Kidney (tissue), 14 donors: ENCODE data around the gene NF1. TPM values are rescaled to one million over a fixed set of nuclear protein-coding genes. Genes with fewer than 3 reads are reported as not detected.
A peak's percentile ranks its signal among the peaks of the same experiment; 100 is the strongest.

Source experiments
- DNase-seq, 5 donors: peaks; one replicate each; pipeline ENCODE4 v3.0.0-alpha.2; 2013 to 2020
- FAIRE-seq: peaks from 2 replicates; lab custom pipeline; 2012; peaks lifted over from hg19 to GRCh38; lab: Jason Lieb, UNC
- H3K27ac ChIP-seq, 2 donors: one replicate each; pipeline ENCODE4 v1.7.0; 2013; ENCODE audit warnings: low read depth in 2 of 2, low read length in 2 of 2, inconsistent platforms in 1 of 2
- H3K27me3 ChIP-seq: one replicate; pipeline ENCODE4 v1.7.1; 2013; ENCODE audit warnings: low read length, inconsistent platforms; ENCODE audit not compliant: control insufficient read depth, insufficient read depth
- H3K36me3 ChIP-seq, 3 donors: one replicate each; pipeline versions ENCODE4 v1.7.0 to v1.7.1; 2013; ENCODE audit warnings: low read length in 3 of 3, control low read depth in 1 of 3, inconsistent platforms in 1 of 3; ENCODE audit not compliant: insufficient read depth in 3 of 3, control insufficient read depth in 2 of 3
- H3K4me1 ChIP-seq, 3 donors: one replicate each; pipeline versions ENCODE4 v1.7.0 to v1.7.1; 2013; ENCODE audit warnings: low read length in 3 of 3, inconsistent platforms in 1 of 3, low read depth in 1 of 3; ENCODE audit not compliant: control insufficient read depth in 2 of 3, insufficient read depth in 2 of 3
- H3K4me3 ChIP-seq, 3 donors: one replicate each; pipeline versions ENCODE4 v1.7.0 to v1.8.1; 2013; ENCODE audit warnings: low read length in 3 of 3, control low read depth in 1 of 3, inconsistent platforms in 1 of 3
- H3K9ac ChIP-seq, 3 donors: one replicate each; pipeline versions ENCODE4 v1.7.0 to v1.7.1; 2013; ENCODE audit warnings: low read length in 3 of 3, control low read depth in 1 of 3, inconsistent platforms in 1 of 3
- H3K9me3 ChIP-seq, 3 donors: one replicate each; pipeline versions ENCODE4 v1.7.0 to v1.7.1; 2013; ENCODE audit warnings: low read length in 3 of 3, control low read depth in 1 of 3, inconsistent platforms in 1 of 3; ENCODE audit not compliant: control insufficient read depth in 2 of 3, insufficient read depth in 1 of 3
- intact Hi-C: fragments of 100-400 bp; cut with DNase I; formaldehyde crosslinking; loops from one replicate; pipeline ENCODE4 v1.11.1; 2022
- polyA plus RNA-seq: library from polyadenylated mRNA; stranded (reverse); fragments of 350-450 nt; fragmentation: Illumina TruSeq; extraction: RNeasy Lipid Tissue Mini Kit (QIAGEN cat#74804); gene quantifications from one replicate; pipeline ENCODE4 v1.2.3, GENCODE V29; 2014; ENCODE audit warnings: low read depth, low replicate concordance; ENCODE audit not compliant: insufficient read depth
- total RNA-seq: library from RNA; stranded (reverse); fragmentation: NEBNext Ultra II Directional; extraction: Animal tissue kit (Norgen Biotek cat#: 25700); gene quantifications from one replicate; pipeline ENCODE4 v1.2.1, GENCODE V29; 2021
- TF ChIP-seq, protein P1 (sequence below): IDR thresholded peaks from 3 replicates; pipeline ENCODE4 v1.5.1; 2012; ENCODE audit warnings: mild to moderate bottlenecking, moderate library complexity, borderline replicate concordance; ENCODE audit not compliant: insufficient read depth; ENCODE audit errors: extremely low read depth
- donor health status: control.
- donor health status: control.
- donor health status: control.
- donor health status: control.
- donor health status: control.
- donor health status: DM: yes; HTN: yes; CAD: no.
- donor health status: Normal renal cell carcinoma (clear cell type).

NF1 gene
- total and polyA plus RNA-seq, 2 donors from 2014 or later = 7.8 to 61.3 TPM

DNA sequence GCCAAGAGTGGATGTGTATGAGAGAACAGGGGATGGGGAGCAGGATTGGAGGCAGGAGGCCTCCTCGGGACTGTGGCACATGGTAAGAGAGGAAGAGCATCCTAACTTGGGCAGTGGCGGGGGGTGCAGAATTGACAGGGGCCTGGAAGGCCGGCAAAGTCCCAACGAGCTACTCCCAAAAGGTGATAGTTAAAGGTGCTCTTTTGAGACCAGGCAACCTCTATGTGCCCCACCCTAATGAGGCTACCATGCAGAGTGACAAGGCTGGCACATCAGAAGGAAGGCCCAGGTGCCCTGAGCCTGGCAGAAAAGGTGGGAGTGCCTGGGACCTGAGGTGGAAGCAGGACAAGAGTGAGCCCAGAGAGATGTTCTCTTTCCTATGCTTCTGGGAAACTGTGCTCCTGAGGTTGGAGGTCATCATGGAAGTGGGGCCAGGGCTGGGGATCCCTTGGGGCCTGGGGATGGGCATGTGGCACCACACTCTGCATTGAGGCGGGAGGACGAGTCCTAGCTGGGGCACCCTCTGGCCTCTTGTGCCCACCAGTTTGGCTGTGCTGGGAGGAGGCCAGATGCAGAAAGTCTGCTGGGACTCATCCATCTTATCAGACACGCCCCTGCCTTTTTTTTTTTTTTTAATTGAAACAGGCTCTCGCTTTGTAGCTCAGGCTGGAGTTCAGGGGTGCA is 302.6 kb downstream of the NF1 start:
- TF ChIP-seq, protein P1, sequence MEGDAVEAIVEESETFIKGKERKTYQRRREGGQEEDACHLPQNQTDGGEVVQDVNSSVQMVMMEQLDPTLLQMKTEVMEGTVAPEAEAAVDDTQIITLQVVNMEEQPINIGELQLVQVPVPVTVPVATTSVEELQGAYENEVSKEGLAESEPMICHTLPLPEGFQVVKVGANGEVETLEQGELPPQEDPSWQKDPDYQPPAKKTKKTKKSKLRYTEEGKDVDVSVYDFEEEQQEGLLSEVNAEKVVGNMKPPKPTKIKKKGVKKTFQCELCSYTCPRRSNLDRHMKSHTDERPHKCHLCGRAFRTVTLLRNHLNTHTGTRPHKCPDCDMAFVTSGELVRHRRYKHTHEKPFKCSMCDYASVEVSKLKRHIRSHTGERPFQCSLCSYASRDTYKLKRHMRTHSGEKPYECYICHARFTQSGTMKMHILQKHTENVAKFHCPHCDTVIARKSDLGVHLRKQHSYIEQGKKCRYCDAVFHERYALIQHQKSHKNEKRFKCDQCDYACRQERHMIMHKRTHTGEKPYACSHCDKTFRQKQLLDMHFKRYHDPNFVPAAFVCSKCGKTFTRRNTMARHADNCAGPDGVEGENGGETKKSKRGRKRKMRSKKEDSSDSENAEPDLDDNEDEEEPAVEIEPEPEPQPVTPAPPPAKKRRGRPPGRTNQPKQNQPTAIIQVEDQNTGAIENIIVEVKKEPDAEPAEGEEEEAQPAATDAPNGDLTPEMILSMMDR = no peak
- Histone ChIP-seq H3K4me3 (no peak overlapping the region), H3K9ac (no peak overlapping the region), H3K27me3 (peaks cover 3% of the 10 kb centered on the region), H3K4me1 (peaks cover 0 to 1% (median 0%) of the 10 kb centered on the region in 3 donors), H3K9me3 (no peaks in the 10 kb centered on the region), H3K27ac (no peak overlapping the region), H3K36me3 (no peaks in the 10 kb centered on the region)
- intact Hi-C loops = no loop called here
- FAIRE-seq (no peak), DNase-seq (no peak)

DNA sequence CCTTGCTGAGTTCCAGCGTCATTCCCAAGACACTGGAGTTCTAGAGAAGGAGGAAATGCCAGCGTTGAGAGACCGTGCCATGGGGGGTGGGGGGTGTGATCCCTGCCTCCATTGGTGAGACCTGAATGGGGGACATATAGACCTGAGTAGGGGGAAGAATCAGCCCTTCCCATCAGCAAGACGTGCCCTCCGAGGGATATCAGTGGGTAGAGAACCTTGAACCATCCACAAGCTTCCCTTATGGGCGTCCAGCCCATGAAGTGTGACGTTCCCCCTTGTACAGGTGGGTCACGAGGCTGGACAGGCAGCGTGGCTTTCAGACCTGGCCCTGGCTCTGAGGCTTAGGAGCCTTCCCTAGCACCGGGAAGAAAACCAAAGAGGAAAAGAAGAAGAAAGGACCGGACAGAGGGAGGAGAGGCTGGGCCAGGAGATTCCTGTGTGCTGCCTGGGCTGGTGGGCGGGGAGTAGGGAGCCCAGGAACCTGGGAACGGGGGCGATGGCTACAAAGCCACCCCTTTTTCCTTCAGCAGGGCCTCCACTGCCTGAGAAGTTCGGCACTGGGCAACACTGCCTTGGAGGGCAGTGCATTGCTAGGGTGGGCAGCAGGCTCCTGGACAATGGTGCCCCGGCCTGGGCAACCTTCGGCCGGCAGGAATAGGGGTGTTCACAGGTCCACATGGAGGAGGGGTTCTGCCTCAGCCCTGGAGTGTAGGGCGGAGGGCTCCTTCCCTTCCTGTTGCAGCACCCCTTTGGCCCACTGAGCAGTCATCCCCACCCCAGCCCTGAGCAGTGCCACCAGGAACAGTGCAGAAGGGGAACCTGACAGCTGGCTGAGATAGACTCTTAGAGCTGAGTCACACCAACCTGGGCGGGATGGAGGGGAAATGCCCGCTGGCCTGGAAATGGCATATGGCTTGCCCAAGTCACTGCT is 303.9 kb downstream of the NF1 start:
- Histone ChIP-seq H3K9ac (no peak overlapping the region), H3K36me3 (no peaks in the 10 kb centered on the region), H3K27ac (no peak overlapping the region), H3K27me3 (no peaks in the 10 kb centered on the region), H3K4me3 (no peak overlapping the region), H3K9me3 (no peaks in the 10 kb centered on the region), H3K4me1 (no peaks in the 10 kb centered on the region)
- DNase-seq (no peak), FAIRE-seq (no peak)
- TF ChIP-seq, protein P1 = no peak
- intact Hi-C loops = no loop called here

DNA sequence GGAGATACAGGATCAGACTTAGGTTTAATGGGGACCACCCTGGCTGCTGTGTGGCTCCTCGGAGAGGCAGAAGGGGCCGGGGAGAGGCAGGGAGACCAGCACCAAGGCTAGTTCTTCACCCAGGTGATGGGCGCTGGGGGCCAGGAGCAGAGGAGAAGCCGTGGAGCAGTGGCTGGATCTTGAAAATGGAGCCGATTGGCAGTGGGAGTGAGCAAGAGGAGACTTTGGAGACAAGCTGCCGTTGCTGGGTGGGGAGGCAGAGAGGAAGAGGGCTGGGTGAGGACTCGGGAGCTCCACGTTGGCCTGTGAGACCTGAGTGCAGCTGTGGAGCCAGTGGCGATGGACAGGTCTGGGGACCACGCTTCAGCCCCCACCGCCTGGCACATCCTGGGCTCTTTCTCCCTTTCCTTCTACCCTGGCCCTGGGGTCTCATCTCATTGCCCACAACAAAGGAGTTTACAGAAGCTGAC is 305.7 kb downstream of the NF1 start:
- no peak overlapping the region for H3K9ac ChIP-seq
- intact Hi-C loops = no loop called here
- no peak for FAIRE-seq
- TF ChIP-seq, protein P1 = no peak
- no peak overlapping the region for H3K27ac ChIP-seq
- no peak overlapping the region for H3K4me3 ChIP-seq
- no peaks in the 10 kb centered on the region for H3K27me3 ChIP-seq
- DNase-seq = peak in 1 of 5 donors; percentile 8
- H3K4me1 ChIP-seq = no peaks in the 10 kb centered on the region
- no peaks in the 10 kb centered on the region for H3K36me3 ChIP-seq
- H3K9me3 ChIP-seq = no peaks in the 10 kb centered on the region
